SK-N-SH treated with all-trans-retinoic acid at 6 μM for 48 hours (cell line): ENCODE data around the gene STK17B.

Source experiments
- ARNTL ChIP-seq: fragments of 450-650 bp; formaldehyde crosslinking; IDR thresholded peaks from 2 replicates; pipeline ENCODE4 v1.5.0; 2020; ENCODE audit warnings: low read depth, mild to moderate bottlenecking, moderate library complexity, borderline replicate concordance
- ESRRG ChIP-seq: fragments of 250-450 bp; sonication (Bioruptor Pico); IDR thresholded peaks from 2 replicates; pipeline ENCODE4 v1.6.1; 2021; ENCODE audit warnings: mild to moderate bottlenecking
- SNAI2 ChIP-seq: fragments of 250-450 bp; sonication (Bioruptor Pico); IDR thresholded peaks from 2 replicates; pipeline ENCODE4 v1.5.0; 2020; ENCODE audit warnings: mild to moderate bottlenecking, moderate library complexity
- TCF4 ChIP-seq: fragments of 250-450 bp; sonication (Bioruptor Pico); IDR thresholded peaks from 2 replicates; pipeline ENCODE4 v1.8.0; 2021; ENCODE audit warnings: mild to moderate bottlenecking, moderate library complexity, borderline replicate concordance
- ZC3H10 ChIP-seq: fragments of 250-450 bp; sonication (Bioruptor Pico); IDR thresholded peaks from 2 replicates; pipeline ENCODE4 v1.5.1; 2021; ENCODE audit warnings: mild to moderate bottlenecking, moderate library complexity
- ZFP30 ChIP-seq: fragments of 450-650 bp; formaldehyde crosslinking; IDR thresholded peaks from 2 replicates; pipeline ENCODE4 v1.5.0; 2022; ENCODE audit warnings: mild to moderate bottlenecking, moderate library complexity
- ZNF565 ChIP-seq: fragments of 450-650 bp; formaldehyde crosslinking; conservative IDR thresholded peaks from 2 replicates; pipeline ENCODE4 v1.5.0; 2020; ENCODE audit warnings: low read depth, mild to moderate bottlenecking, moderate library complexity
- TF ChIP-seq, protein P1 (sequence below): fragments of 250-450 bp; sonication (Bioruptor Pico); IDR thresholded peaks from 2 replicates; pipeline ENCODE4 v1.5.0; 2020; ENCODE audit warnings: mild to moderate bottlenecking, moderate library complexity
- TF ChIP-seq, protein P2 (sequence below): fragments of 250-450 bp; sonication (Bioruptor Pico); IDR thresholded peaks from 2 replicates; pipeline ENCODE4 v1.5.1; 2020; ENCODE audit warnings: low read depth, mild to moderate bottlenecking, moderate library complexity
- TF ChIP-seq, protein P3 (sequence below): fragments of 250-450 bp; sonication (Bioruptor Pico); IDR thresholded peaks from 2 replicates; pipeline ENCODE4 v1.8.0; 2020; ENCODE audit warnings: mild to moderate bottlenecking, moderate library complexity, borderline replicate concordance
- TF ChIP-seq, protein P4 (sequence below): fragments of 250-450 bp; sonication (Bioruptor Pico); IDR thresholded peaks from 2 replicates; pipeline ENCODE4 v1.8.0; 2021; ENCODE audit warnings: low read depth, mild to moderate bottlenecking, moderate library complexity, borderline replicate concordance

DNA sequence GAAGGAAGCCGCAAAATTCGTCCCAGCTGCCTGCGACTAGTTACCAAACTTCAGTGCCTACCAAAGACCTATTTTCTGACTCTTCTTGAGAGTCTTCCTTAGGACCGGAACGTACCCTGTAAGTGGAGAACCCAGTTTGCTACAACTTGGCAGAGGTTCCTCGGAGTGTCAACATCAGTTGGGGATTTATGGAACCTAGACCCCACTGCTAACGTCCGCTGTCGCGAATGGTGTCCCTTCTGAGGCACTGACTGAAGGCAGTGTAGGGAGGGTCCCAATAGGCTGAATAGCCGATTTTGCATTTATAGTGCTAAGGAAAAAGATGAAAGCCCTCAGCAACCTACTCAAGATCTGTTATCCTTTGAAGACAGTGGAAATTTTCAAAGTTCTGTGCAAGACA is 568 bp upstream of the STK17B start:
- TF ChIP-seq, protein P1, sequence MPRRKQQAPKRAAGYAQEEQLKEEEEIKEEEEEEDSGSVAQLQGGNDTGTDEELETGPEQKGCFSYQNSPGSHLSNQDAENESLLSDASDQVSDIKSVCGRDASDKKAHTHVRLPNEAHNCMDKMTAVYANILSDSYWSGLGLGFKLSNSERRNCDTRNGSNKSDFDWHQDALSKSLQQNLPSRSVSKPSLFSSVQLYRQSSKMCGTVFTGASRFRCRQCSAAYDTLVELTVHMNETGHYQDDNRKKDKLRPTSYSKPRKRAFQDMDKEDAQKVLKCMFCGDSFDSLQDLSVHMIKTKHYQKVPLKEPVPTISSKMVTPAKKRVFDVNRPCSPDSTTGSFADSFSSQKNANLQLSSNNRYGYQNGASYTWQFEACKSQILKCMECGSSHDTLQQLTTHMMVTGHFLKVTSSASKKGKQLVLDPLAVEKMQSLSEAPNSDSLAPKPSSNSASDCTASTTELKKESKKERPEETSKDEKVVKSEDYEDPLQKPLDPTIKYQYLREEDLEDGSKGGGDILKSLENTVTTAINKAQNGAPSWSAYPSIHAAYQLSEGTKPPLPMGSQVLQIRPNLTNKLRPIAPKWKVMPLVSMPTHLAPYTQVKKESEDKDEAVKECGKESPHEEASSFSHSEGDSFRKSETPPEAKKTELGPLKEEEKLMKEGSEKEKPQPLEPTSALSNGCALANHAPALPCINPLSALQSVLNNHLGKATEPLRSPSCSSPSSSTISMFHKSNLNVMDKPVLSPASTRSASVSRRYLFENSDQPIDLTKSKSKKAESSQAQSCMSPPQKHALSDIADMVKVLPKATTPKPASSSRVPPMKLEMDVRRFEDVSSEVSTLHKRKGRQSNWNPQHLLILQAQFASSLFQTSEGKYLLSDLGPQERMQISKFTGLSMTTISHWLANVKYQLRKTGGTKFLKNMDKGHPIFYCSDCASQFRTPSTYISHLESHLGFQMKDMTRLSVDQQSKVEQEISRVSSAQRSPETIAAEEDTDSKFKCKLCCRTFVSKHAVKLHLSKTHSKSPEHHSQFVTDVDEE = no peak
- TF ChIP-seq, protein P2, sequence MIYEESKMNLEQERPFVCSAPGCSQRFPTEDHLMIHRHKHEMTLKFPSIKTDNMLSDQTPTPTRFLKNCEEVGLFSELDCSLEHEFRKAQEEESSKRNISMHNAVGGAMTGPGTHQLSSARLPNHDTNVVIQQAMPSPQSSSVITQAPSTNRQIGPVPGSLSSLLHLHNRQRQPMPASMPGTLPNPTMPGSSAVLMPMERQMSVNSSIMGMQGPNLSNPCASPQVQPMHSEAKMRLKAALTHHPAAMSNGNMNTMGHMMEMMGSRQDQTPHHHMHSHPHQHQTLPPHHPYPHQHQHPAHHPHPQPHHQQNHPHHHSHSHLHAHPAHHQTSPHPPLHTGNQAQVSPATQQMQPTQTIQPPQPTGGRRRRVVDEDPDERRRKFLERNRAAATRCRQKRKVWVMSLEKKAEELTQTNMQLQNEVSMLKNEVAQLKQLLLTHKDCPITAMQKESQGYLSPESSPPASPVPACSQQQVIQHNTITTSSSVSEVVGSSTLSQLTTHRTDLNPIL (CRISPR knock-in tag) = no peak
- no peak for TF ChIP-seq ZNF565 (CRISPR knock-in tag)
- no peak for TF ChIP-seq ESRRG
- TF ChIP-seq, protein P3, sequence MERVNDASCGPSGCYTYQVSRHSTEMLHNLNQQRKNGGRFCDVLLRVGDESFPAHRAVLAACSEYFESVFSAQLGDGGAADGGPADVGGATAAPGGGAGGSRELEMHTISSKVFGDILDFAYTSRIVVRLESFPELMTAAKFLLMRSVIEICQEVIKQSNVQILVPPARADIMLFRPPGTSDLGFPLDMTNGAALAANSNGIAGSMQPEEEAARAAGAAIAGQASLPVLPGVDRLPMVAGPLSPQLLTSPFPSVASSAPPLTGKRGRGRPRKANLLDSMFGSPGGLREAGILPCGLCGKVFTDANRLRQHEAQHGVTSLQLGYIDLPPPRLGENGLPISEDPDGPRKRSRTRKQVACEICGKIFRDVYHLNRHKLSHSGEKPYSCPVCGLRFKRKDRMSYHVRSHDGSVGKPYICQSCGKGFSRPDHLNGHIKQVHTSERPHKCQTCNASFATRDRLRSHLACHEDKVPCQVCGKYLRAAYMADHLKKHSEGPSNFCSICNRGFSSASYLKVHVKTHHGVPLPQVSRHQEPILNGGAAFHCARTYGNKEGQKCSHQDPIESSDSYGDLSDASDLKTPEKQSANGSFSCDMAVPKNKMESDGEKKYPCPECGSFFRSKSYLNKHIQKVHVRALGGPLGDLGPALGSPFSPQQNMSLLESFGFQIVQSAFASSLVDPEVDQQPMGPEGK (CRISPR knock-in tag) = no peak
- TF ChIP-seq, protein P4, sequence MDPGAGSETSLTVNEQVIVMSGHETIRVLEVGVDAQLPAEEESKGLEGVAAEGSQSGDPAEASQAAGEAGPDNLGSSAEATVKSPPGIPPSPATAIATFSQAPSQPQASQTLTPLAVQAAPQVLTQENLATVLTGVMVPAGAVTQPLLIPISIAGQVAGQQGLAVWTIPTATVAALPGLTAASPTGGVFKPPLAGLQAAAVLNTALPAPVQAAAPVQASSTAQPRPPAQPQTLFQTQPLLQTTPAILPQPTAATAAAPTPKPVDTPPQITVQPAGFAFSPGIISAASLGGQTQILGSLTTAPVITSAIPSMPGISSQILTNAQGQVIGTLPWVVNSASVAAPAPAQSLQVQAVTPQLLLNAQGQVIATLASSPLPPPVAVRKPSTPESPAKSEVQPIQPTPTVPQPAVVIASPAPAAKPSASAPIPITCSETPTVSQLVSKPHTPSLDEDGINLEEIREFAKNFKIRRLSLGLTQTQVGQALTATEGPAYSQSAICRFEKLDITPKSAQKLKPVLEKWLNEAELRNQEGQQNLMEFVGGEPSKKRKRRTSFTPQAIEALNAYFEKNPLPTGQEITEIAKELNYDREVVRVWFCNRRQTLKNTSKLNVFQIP (CRISPR knock-in tag) = no peak
- TF ChIP-seq TCF4 (CRISPR knock-in tag) = no peak
- no peak for TF ChIP-seq ARNTL (CRISPR knock-in tag)
- TF ChIP-seq ZFP30 (CRISPR knock-in tag) = no peak
- no peak for TF ChIP-seq SNAI2 (CRISPR knock-in tag)
- TF ChIP-seq ZC3H10 = no peak
